Neural cell (in vitro differentiated cells): ENCODE data around the gene DPP6. TPM values are rescaled to one million over a fixed set of nuclear protein-coding genes. Genes with fewer than 3 reads are reported as not detected.

Experiments
- H2AFZ ChIP-seq: fragments of 200-600, 300-800 bp; sonication (generic), shearing (Covaris generic); 2 replicates; pipeline ENCODE4 v1.6.0; 2014; ENCODE audit warnings: low read depth, mild to moderate bottlenecking, antibody characterized with exemption, low read length, moderate library complexity
- H3F3A ChIP-seq: fragments of 200-600 bp; shearing (Covaris generic); 2 replicates; pipeline ENCODE4 v1.6.1; 2016; ENCODE audit warnings: mild to moderate bottlenecking, moderate library complexity, mixed read lengths, antibody characterized with exemption, low read length; ENCODE audit not compliant: insufficient read depth, poor library complexity, severe bottlenecking
- H3K27ac ChIP-seq: fragments of 200-600, 300-800 bp; sonication (generic), shearing (Covaris generic); 2 replicates; pipeline ENCODE4 v1.5.1; 2014; ENCODE audit warnings: mild to moderate bottlenecking, low read length, moderate library complexity
- H3K27me3 ChIP-seq: fragments of 300-800, 200-600 bp; sonication (generic), shearing (Covaris generic); 2 replicates; pipeline ENCODE4 v1.6.0; 2014; ENCODE audit warnings: mild to moderate bottlenecking, low read depth, low read length, moderate library complexity; ENCODE audit not compliant: insufficient read depth
- H3K36me3 ChIP-seq: fragments of 300-800, 200-600 bp; sonication (generic), shearing (Covaris generic); 2 replicates; pipeline ENCODE4 v1.5.1; 2014; ENCODE audit warnings: mild to moderate bottlenecking, antibody characterized with exemption, low read length, moderate library complexity; ENCODE audit not compliant: insufficient read depth
- H3K4me2 ChIP-seq: fragments of 300-800, 200-600 bp; sonication (generic), shearing (Covaris generic); 2 replicates; pipeline ENCODE4 v1.6.0; 2014; ENCODE audit warnings: mild to moderate bottlenecking, low read length
- H3K4me3 ChIP-seq: fragments of 300-800, 200-600 bp; sonication (generic), shearing (Covaris generic); 2 replicates; pipeline ENCODE4 v1.5.1; 2014; ENCODE audit warnings: mild to moderate bottlenecking, low read length, moderate library complexity
- H3K79me2 ChIP-seq: fragments of 200-600 bp; shearing (Covaris generic); replicated peaks from 2 replicates; pipeline ENCODE4 v1.6.0; 2014; ENCODE audit warnings: mild to moderate bottlenecking, low read length, moderate library complexity; ENCODE audit not compliant: insufficient read depth
- H3K9ac ChIP-seq: fragments of 300-800, 200-600 bp; sonication (generic), shearing (Covaris generic); 2 replicates; pipeline ENCODE4 v1.6.1; 2016; ENCODE audit warnings: mild to moderate bottlenecking, low read length, mixed read lengths
- H3K9me2 ChIP-seq: fragments of 200-600 bp; shearing (Covaris generic); 2 replicates; pipeline ENCODE4 v1.6.1; 2016; ENCODE audit warnings: mild to moderate bottlenecking, low read length, mixed read lengths; ENCODE audit not compliant: insufficient read depth
- H3K9me3 ChIP-seq: fragments of 200-600, 300-800 bp; sonication (generic), shearing (Covaris generic); 2 replicates; pipeline ENCODE4 v1.6.1; 2016; ENCODE audit warnings: mild to moderate bottlenecking, mixed run types, low read length, moderate library complexity, mixed read lengths
- H4K20me1 ChIP-seq: fragments of 200-600 bp; shearing (Covaris generic); 2 replicates; pipeline ENCODE4 v1.6.1; 2016; ENCODE audit warnings: mild to moderate bottlenecking, mixed run types; ENCODE audit not compliant: insufficient read depth
- EP300 ChIP-seq: fragments of 450-650 bp; conservative IDR thresholded peaks from 2 replicates; pipeline ENCODE4 v1.6.1; 2014; ENCODE audit warnings: antibody characterized with exemption, mild to moderate bottlenecking, moderate library complexity; ENCODE audit not compliant: poor library complexity, severe bottlenecking
- EZH2 ChIP-seq: fragments of 200-600, 300-800 bp; shearing (Covaris generic), sonication (generic); IDR thresholded peaks from 2 replicates; pipeline ENCODE4 v1.6.1; 2014; ENCODE audit warnings: antibody characterized with exemption, low read length, borderline replicate concordance, mild to moderate bottlenecking; ENCODE audit not compliant: insufficient read depth, poor library complexity, severe bottlenecking
- MXI1 ChIP-seq: fragments of 450-650 bp; conservative IDR thresholded peaks from 2 replicates; pipeline ENCODE4 v1.6.1; 2014; ENCODE audit warnings: antibody characterized with exemption, mild to moderate bottlenecking; ENCODE audit not compliant: poor library complexity, severe bottlenecking
- POLR2AphosphoS5 ChIP-seq: IDR thresholded peaks from 2 replicates; pipeline ENCODE4 v1.6.1; 2012
- RAD21 ChIP-seq: fragments of 450-650 bp; conservative IDR thresholded peaks from 2 replicates; pipeline ENCODE4 v1.6.1; 2014; ENCODE audit warnings: antibody characterized with exemption, mild to moderate bottlenecking, moderate library complexity
- SMC3 ChIP-seq: fragments of 450-650 bp; conservative IDR thresholded peaks from 2 replicates; pipeline ENCODE4 v1.6.1; 2014; ENCODE audit warnings: antibody characterized with exemption, mild to moderate bottlenecking, moderate library complexity; ENCODE audit not compliant: poor library complexity
- TAF1 ChIP-seq: IDR thresholded peaks from 2 replicates; pipeline ENCODE4 v1.6.1; 2012; ENCODE audit warnings: low read depth
- polyA plus RNA-seq: library from polyadenylated mRNA; depleted of rRNA; stranded (reverse); fragments of >200 nt; gene quantifications from 2 replicates; pipeline ENCODE4 v1.2.3, GENCODE V29; 2014
- TF ChIP-seq, protein P1 (sequence below): IDR thresholded peaks from 2 replicates; pipeline ENCODE4 v1.6.1; 2012; ENCODE audit warnings: borderline replicate concordance
- TF ChIP-seq, protein P2 (sequence below): fragments of 450-650 bp; IDR thresholded peaks from 2 replicates; pipeline ENCODE4 v1.5.1; 2014; ENCODE audit warnings: antibody characterized with exemption, mild to moderate bottlenecking, moderate library complexity; ENCODE audit not compliant: poor library complexity, severe bottlenecking

Gene DPP6
- polyA plus RNA-seq, 1 donor from 2014 or later, result 20.4 TPM

DNA sequence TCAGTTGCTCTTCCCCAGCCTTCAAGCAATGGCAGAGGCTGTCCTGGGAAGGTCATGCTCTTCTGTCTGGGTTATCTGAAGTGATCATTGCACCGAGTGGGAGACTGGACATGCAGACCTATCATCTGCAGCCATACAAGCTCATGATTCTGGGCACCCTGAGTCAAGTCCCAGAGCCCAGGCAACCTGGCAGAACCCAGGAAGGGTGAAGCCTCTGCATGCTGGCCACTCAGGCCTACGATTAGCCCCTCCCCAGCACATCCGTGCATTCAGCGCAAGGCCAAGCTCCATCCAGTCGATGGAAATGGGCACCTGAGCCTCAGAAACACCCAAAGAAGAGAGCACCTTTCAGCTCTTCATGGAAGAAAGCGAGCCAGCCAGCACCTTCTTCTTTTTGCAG lies 688.9 kb downstream of the DPP6 start:
- Histone ChIP-seq H3K9me2 (no peaks in the 10 kb centered on the region), H2AFZ (no peak overlapping the region), H3K36me3 (no peaks in the 10 kb centered on the region), H3K79me2 (no peaks in the 10 kb centered on the region), H3K27me3 (no peaks in the 10 kb centered on the region), H3K4me2 (no peak overlapping the region), H3K9me3 (no peaks in the 10 kb centered on the region), H3K27ac (no peak overlapping the region), H4K20me1 (no peaks in the 10 kb centered on the region), H3K9ac (no peak overlapping the region), H3F3A (no peaks in the 10 kb centered on the region), H3K4me3 (no peak overlapping the region)
- no peak for TF ChIP-seq EP300
- TF ChIP-seq SMC3, result no peak
- no peak for TF ChIP-seq TAF1
- TF ChIP-seq, protein P1, sequence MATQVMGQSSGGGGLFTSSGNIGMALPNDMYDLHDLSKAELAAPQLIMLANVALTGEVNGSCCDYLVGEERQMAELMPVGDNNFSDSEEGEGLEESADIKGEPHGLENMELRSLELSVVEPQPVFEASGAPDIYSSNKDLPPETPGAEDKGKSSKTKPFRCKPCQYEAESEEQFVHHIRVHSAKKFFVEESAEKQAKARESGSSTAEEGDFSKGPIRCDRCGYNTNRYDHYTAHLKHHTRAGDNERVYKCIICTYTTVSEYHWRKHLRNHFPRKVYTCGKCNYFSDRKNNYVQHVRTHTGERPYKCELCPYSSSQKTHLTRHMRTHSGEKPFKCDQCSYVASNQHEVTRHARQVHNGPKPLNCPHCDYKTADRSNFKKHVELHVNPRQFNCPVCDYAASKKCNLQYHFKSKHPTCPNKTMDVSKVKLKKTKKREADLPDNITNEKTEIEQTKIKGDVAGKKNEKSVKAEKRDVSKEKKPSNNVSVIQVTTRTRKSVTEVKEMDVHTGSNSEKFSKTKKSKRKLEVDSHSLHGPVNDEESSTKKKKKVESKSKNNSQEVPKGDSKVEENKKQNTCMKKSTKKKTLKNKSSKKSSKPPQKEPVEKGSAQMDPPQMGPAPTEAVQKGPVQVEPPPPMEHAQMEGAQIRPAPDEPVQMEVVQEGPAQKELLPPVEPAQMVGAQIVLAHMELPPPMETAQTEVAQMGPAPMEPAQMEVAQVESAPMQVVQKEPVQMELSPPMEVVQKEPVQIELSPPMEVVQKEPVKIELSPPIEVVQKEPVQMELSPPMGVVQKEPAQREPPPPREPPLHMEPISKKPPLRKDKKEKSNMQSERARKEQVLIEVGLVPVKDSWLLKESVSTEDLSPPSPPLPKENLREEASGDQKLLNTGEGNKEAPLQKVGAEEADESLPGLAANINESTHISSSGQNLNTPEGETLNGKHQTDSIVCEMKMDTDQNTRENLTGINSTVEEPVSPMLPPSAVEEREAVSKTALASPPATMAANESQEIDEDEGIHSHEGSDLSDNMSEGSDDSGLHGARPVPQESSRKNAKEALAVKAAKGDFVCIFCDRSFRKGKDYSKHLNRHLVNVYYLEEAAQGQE, result no peak
- no peak for TF ChIP-seq POLR2AphosphoS5
- TF ChIP-seq, protein P2, sequence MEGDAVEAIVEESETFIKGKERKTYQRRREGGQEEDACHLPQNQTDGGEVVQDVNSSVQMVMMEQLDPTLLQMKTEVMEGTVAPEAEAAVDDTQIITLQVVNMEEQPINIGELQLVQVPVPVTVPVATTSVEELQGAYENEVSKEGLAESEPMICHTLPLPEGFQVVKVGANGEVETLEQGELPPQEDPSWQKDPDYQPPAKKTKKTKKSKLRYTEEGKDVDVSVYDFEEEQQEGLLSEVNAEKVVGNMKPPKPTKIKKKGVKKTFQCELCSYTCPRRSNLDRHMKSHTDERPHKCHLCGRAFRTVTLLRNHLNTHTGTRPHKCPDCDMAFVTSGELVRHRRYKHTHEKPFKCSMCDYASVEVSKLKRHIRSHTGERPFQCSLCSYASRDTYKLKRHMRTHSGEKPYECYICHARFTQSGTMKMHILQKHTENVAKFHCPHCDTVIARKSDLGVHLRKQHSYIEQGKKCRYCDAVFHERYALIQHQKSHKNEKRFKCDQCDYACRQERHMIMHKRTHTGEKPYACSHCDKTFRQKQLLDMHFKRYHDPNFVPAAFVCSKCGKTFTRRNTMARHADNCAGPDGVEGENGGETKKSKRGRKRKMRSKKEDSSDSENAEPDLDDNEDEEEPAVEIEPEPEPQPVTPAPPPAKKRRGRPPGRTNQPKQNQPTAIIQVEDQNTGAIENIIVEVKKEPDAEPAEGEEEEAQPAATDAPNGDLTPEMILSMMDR, result no peak
- no peak for TF ChIP-seq MXI1
- no peak for TF ChIP-seq EZH2
- TF ChIP-seq RAD21, result no peak

DNA sequence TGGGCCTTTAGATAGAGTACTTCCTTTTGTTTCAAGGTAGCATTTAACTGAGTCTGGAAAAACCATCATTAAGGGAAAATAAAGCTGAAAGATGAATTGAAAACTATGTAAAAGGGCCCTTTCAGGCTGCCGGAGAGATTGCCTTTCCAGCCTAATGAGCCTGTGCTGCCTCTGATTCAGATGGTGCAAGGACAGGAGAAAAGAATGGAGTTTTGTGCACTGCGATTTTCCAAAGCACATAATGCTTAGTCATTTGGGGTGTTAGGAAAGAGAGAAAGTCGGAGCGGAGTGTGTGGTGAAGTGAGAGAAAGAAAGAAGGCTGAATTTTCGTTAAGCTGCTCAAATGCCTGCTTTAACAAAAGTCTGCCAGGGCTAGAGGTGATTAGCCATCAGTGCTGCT lies 691.0 kb downstream of the DPP6 start:
- Histone ChIP-seq H4K20me1 (no peaks in the 10 kb centered on the region), H3F3A (no peaks in the 10 kb centered on the region), H3K9me3 (no peaks in the 10 kb centered on the region), H3K36me3 (no peaks in the 10 kb centered on the region), H3K4me2 (no peak overlapping the region), H3K27ac (no peak overlapping the region), H3K79me2 (no peaks in the 10 kb centered on the region), H3K9ac (no peak overlapping the region), H3K4me3 (no peak overlapping the region), H3K9me2 (no peaks in the 10 kb centered on the region), H2AFZ (no peak overlapping the region), H3K27me3 (no peaks in the 10 kb centered on the region)
- TF ChIP-seq, protein P2, result no peak
- TF ChIP-seq EZH2, result no peak
- TF ChIP-seq TAF1, result no peak
- TF ChIP-seq RAD21, result no peak
- no peak for TF ChIP-seq SMC3
- TF ChIP-seq, protein P1, result no peak
- TF ChIP-seq MXI1, result no peak
- no peak for TF ChIP-seq POLR2AphosphoS5
- TF ChIP-seq EP300, result no peak
